ENCODE results near the gene LRRC23.
A peak's percentile ranks its signal among the peaks of the same experiment; 100 is the strongest.

Gene LRRC23

DNA sequence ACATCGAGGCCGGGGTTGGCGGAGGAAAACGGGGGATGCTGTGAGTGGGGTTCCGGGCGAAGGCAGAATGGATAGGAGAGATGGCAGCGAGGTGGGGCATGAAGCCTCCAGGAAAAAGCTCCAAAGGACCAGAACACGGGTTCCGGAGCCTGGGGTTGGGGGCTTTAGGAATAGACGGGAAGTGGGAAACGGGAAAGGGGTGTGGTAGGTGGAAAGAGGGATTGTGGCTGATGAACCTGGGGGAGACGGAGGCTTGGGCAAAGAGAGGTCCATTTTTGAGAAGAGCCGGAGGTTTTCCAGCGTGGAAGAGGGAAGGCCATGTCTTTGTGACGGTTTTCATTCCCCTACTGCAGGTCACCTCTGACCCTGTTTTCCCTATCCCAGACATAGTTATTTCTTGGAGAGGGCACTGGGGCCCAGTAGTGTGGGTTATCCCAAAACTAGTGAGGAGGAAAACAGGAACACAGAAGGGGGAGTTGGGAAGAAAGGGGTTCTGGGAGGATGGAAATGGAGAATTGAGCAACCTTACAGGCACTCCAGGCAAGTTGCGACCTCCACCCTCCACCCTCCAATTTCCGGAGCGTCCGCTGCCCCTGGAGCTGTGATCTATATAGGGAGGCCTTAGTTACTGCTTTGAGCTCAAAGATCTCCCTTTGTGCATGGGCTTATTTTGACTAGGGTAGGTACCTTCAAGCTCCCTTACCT, 24.2 kb downstream of the LRRC23 start:
- no peak for DNase-seq

DNA sequence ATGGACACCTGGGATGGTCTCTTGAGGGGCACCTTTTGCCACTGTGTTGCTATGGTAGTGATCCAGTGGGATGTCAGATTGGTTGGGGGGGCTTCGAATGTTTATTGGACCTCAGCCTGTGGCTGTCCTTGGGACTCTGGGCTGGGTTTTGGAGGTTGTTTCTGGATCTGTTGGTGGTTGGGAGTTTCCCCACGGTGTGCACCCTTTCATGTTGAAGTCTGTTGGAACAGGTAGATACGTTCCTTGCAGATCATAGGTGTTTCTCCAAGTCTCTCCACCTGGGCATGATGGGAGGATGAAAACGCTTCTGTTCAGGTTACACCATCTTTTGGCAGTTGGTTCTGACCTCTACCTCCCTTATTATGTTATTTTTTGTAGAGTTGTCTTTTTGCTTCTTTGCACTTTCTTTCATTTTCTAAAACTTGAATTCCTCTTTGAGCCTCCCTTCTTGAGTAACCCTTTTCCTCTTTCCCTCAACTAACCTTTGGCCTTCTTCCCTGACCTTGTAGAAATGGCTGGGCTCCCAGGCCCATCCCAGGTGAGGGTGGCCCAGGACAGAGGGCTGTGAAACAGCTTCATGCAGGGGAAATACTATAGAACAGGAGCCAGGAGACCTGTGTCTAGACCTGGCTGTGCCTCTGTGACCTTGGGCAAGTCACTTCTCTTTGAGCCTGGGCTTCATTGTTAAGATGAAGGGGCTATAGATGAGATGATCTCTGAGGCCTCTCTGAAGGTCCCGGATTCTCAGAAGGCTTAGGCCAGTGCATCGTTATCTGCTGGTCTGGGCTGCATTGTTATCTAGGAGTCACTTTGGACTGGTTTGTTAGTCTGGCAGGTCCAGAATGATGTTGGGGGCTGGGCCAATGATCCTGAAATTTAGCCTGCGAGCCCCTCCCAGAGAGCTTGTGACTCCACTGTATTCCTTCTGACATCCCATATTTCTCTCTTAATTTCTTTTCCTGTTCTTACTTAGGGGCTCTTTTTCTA, 25.1 kb downstream of the LRRC23 start:
- DNase-seq: no peak

DNA sequence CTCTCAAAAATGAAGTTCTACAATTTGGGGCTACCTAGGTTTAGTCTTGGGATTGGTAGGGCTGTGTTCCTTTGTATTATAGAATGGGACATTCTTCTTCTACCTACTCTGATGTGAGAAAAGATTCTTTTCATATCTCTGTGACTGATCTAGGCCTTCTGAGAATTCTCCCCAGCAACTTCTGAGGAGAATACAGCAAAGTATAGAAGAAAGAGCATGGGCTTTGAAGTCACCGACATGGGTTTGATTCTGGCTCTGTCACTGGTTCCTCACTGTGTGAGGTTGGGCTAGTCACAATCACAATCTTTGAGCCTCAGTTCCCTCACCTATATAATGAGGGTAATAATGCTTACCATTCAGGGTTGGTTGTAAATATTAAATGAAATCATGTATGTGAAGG, 28.1 kb downstream of the LRRC23 start:
- DNase-seq: no peak

DNA sequence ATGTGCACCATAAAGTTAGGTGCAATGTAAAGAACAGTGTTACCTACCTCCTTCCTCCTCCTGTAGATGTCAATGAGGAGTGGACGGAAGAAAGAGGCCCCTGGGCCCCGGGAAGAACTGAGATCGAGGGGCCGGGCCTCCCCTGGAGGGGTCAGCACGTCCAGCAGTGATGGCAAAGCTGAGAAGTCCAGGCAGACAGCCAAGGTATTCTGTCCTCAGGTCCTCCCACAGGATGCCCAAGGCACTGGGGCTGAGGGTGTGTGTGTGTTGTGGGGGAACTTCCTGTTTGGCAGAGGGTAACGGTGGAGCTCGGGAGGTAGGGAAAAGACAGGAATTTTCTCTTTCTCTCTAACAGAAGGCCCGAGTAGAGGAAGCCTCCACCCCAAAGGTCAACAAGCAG, 29.5 kb downstream of the LRRC23 start:
- DNase-seq: peak; percentile 1

DNA sequence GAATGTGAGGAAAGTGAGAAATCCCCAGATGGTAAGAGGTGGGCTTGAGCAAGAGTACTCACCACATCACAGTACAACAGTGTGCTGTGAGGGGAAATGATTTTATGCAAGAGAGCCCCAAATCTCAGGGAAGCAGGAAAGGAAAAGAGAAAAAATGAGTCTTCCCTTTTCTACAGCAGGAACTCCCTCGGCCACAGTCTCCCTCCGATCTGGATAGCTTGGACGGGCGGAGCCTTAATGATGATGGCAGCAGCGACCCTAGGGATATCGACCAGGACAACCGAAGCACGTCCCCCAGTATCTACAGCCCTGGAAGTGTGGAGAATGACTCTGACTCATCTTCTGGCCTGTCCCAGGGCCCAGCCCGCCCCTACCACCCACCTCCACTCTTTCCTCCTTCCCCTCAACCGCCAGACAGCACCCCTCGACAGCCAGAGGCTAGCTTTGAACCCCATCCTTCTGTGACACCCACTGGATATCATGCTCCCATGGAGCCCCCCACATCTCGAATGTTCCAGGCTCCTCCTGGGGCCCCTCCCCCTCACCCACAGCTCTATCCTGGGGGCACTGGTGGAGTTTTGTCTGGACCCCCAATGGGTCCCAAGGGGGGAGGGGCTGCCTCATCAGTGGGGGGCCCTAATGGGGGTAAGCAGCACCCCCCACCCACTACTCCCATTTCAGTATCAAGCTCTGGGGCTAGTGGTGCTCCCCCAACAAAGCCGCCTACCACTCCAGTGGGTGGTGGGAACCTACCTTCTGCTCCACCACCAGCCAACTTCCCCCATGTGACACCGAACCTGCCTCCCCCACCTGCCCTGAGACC, 31.0 kb downstream of the LRRC23 start:
- DNase-seq: peak; percentile 10

DNA sequence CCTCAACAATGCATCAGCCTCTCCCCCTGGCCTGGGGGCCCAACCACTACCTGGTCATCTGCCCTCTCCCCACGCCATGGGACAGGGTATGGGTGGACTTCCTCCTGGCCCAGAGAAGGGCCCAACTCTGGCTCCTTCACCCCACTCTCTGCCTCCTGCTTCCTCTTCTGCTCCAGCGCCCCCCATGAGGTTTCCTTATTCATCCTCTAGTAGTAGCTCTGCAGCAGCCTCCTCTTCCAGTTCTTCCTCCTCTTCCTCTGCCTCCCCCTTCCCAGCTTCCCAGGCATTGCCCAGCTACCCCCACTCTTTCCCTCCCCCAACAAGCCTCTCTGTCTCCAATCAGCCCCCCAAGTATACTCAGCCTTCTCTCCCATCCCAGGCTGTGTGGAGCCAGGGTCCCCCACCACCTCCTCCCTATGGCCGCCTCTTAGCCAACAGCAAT, 31.6 kb downstream of the LRRC23 start:
- DNase-seq: no peak

DNA sequence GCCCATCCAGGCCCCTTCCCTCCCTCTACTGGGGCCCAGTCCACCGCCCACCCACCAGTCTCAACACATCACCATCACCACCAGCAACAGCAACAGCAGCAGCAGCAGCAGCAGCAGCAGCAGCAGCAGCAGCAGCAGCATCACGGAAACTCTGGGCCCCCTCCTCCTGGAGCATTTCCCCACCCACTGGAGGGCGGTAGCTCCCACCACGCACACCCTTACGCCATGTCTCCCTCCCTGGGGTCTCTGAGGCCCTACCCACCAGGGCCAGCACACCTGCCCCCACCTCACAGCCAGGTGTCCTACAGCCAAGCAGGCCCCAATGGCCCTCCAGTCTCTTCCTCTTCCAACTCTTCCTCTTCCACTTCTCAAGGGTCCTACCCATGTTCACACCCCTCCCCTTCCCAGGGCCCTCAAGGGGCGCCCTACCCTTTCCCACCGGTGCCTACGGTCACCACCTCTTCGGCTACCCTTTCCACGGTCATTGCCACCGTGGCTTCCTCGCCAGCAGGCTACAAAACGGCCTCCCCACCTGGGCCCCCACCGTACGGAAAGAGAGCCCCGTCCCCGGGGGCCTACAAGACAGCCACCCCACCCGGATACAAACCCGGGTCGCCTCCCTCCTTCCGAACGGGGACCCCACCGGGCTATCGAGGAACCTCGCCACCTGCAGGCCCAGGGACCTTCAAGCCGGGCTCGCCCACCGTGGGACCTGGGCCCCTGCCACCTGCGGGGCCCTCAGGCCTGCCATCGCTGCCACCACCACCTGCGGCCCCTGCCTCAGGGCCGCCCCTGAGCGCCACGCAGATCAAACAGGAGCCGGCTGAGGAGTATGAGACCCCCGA, 32.2 kb downstream of the LRRC23 start:
- peak; percentile 80 for DNase-seq

DNA sequence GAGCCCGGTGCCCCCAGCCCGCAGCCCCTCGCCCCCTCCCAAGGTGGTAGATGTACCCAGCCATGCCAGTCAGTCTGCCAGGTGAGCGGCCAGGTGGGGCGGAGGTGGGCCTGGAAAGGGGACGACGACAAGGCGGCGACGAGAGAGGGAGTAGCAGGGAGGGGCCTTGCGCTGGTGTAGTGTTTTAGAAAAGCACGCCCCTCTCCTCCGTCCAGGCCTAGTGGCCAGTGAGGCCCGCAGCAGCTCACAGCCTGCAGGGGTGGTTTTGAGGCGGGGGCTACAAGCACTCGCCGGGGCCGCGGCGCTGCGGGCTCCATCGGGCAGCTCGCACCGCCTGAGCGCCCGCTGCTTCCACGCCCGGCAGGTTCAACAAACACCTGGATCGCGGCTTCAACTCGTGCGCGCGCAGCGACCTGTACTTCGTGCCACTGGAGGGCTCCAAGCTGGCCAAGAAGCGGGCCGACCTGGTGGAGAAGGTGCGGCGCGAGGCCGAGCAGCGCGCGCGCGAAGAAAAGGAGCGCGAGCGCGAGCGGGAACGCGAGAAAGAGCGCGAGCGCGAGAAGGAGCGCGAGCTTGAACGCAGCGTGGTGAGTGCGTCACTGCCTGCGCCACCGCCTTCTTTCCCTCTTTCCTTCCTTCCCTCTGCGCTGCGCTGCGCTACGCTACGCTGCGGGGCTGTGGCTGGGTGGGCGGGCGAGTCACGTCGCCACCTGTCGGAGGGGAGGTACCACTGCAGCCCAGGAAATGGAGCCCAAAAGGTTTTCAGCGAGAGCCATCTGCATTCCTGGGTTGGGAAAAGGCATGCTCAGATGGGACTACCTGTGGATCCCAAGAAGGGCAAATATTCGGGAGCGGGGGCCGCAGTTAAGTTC, 33.1 kb downstream of the LRRC23 start:
- DNase-seq: peak; percentile 94

DNA sequence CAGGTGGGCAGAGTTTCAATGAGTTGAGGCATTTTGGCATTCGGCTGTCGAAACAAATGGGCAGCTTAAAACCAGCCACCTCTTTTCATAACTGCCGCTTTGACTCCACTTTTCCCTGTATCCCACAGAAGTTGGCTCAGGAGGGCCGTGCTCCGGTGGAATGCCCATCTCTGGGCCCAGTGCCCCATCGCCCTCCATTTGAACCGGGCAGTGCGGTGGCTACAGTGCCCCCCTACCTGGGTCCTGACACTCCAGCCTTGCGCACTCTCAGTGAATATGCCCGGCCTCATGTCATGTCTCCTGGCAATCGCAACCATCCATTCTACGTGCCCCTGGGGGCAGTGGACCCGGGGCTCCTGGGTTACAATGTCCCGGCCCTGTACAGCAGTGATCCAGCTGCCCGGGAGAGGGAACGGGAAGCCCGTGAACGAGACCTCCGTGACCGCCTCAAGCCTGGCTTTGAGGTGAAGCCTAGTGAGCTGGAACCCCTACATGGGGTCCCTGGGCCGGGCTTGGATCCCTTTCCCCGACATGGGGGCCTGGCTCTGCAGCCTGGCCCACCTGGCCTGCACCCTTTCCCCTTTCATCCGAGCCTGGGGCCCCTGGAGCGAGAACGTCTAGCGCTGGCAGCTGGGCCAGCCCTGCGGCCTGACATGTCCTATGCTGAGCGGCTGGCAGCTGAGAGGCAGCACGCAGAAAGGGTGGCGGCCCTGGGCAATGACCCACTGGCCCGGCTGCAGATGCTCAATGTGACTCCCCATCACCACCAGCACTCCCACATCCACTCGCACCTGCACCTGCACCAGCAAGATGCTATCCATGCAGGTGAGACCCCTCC, 34.0 kb downstream of the LRRC23 start:
- peak; percentile 16 for DNase-seq

DNA sequence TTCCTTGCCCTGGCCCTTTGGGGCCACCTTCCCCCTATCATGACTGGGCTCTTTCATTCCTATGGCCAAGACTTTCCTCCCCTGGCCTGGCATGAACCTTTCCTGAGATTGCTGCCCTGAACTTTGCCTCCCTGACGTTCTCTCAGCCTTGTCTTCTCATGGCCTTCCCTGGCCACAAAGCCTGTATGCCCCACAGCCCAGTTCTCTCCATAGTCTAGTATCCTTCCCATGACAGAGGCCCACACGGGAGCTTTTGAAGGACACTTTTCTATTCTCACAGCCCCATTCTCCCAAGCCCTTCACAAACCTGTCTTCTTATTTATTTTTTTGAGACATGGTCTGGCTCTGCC, 34.5 kb downstream of the LRRC23 start:
- DNase-seq: no peak

DNA sequence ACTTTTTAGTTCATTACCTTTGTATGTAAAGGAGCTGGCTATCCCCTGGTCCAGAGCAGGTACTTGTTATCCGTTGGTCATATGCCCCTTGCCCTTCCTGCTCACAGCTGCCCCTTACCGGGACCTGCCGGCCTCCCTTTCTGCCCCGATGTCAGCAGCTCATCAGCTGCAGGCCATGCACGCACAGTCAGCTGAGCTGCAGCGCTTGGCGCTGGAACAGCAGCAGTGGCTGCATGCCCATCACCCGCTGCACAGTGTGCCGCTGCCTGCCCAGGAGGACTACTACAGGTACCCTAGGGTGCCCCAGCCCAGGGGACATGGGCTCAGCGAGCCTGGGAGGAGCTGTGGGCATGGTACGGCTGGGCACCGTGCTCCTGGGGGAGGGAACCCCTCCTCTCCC, 36.6 kb downstream of the LRRC23 start:
- peak; percentile 1 for DNase-seq

DNA sequence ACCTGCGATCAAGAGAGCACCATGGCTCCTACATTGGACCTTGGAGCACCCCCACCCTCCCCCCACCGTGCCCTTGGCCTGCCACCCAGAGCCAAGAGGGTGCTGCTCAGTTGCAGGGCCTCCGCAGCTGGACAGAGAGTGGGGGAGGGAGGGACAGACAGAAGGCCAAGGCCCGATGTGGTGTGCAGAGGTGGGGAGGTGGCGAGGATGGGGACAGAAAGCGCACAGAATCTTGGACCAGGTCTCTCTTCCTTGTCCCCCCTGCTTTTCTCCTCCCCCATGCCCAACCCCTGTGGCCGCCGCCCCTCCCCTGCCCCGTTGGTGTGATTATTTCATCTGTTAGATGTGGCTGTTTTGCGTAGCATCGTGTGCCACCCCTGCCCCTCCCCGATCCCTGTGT, 37.2 kb downstream of the LRRC23 start:
- DNase-seq: peak; percentile 2

DNA sequence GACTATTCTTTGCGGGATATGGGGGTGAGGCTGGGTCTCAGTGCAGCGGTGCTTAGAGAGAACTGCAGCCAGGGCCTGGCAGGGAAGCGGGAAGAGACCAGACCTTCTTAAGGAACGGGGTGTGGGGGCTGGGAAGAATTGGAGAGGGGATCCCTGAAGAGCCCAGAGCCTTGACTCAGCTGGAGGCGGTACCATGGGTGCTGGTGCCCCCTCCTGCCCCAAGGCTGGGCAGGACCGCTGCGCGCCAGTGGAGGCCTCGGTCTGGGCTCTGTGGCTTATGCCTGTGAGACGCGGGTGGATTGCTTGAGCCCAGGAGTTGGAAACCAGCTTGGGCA, 37.7 kb downstream of the LRRC23 start:
- DNase-seq: no peak

DNA sequence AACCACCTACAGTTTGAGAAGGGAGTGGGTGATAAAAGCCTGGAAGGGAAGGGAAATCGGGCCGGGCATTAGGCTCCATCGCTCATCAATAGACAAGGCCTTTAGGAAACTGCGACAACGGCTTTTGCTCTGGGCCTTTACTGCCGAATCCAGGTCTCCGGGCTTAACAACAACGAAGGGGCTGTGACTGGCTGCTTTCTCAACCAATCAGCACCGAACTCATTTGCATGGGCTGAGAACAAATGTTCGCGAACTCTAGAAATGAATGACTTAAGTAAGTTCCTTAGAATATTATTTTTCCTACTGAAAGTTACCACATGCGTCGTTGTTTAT, 38.7 kb downstream of the LRRC23 start:
- DNase-seq: peak; percentile 81

DNA sequence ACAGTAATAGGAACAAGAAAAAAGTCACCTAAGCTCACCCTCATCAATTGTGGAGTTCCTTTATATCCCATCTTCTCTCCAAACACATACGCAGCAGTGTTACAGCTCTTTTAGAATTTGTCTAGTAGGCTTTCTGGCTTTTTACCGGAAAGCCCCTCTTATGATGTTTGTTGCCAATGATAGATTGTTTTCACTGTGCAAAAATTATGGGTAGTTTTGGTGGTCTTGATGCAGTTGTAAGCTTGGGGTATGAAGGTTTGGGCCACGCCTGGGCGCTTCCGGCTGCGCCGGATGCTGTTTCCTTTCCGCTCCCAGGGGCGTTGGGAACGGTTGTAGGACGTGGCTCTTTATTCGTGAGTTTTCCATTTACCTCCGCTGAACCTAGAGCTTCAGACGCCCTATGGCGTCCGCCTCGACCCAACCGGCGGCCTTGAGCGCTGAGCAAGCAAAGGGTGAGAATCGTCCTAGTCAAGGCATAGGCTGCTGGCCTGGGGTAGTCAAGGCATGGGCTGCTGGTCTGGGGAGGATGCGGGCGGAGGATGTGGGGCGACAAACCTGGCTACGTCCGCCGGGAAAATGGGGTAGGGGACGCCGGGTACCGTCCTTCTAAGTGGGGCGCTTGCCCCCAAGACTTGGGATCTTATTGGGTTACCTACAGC, 39.2 kb downstream of the LRRC23 start, which contains the start of the genes C12orf57 and RNU7-1:
Gene C12orf57, plus strand, starts transcription at position 301 of the 659 bp plus-strand sequence. Its CDS starts 100 bp downstream, at position 401.
Gene RNU7-1, plus strand, starts transcription at position 95 of the 659 bp plus-strand sequence.
- peak; percentile 87 for DNase-seq

DNA sequence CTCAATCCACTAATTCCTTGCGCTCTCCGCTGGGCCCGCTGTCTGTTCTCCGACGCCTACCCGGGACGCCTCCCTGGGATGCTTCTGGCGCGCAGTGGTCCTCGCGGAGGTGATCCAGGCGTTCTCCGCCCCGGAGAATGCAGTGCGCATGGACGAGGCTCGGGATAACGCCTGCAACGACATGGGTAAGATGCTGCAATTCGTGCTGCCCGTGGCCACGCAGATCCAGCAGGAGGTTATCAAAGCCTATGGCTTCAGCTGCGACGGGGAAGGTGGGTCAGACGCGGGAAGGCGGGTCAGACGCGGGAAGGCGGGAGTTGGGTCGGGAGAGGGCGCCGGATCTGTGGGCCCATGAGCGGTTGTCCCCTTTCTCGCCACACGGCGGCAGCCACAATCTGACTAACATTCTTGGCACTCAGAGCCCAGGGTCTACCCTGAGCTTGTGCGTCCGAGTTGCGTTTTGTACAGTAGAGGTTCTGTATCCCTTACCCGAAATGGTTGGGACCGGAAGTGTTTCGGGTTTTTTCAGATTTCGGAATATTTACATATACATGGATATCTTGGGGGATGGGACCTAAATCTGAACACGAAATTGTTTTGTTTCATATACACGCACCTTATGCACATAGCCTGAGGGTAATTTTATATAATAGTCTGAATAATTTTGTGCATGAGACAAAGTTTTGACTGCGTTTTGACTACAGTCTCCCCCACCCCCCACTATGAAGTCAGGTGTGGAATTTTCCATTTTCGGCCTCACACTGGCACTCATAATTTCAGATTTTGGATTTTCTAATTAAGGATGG, 40.0 kb downstream of the LRRC23 start:
- DNase-seq: peak; percentile 94

DNA sequence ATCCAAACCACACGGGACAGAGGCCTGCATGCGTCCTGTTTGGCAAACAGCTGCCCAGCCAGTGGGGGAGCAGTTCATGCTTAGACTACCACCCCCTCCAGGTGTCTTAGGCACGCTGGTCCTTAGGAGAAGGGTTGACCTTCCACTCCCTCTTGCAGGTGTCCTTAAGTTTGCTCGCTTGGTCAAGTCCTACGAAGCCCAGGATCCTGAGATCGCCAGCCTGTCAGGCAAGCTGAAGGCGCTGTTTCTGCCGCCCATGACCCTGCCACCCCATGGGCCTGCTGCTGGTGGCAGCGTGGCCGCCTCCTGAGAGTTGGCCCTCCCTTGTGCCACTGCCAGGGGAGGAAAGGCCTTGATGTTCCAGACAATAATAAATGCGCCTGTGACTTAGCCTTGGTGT, 41.0 kb downstream of the LRRC23 start:
- no peak for DNase-seq

DNA sequence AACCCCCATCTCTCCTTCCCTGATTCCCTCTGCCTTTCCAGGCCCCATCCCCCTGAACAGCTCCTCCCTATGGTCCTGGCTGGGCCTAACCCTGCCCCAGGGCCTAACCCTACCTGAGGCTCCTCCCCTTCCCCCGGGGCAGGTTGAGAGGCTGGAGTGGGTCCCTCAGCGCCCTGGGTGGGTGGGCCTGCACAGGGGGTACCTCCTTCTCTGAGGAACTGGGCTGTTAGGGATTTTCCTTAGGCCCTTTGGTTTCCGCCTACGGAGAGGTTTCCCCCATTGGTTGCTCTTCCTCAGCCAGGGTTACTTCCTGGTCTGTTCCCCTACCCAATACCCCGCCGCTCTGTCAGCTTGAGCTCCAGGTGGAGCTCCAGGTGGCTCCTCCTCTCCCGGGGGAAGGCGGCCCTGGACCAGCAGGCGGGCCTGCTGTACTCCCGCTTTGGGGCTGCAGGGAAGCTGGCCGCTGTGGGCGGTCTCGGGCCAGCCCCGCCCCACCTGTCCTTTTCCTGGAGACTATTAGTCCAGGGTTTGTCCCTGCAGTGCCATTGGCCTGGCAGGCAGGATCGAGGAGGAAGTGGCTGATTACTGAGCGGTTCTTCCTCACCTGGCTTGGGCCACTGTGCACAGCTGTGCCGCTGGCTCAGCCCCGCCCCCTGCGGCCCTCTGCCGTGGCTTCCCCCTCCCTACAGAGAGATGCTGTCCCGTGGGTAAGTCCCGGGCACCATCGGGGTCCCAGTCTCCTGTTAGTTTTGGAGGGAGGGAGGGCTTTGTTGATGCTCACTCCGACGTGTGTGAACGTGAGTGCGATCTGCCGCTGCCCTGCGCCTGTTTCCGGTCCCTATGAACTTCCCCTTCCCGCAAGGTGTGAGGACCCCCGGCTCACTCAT, 41.7 kb downstream of the LRRC23 start:
- peak; percentile 86 for DNase-seq
